ENCODE measurements around the gene SERPINB5. TPM values are rescaled to one million over a fixed set of nuclear protein-coding genes. Genes with fewer than 3 reads are reported as not detected.

Gene SERPINB5
- total and polyA plus RNA-seq, 2 of the 13 experiments (the other 11 are each of a cell fraction or from before 2014, with no cell fraction given), result not detected

DNA sequence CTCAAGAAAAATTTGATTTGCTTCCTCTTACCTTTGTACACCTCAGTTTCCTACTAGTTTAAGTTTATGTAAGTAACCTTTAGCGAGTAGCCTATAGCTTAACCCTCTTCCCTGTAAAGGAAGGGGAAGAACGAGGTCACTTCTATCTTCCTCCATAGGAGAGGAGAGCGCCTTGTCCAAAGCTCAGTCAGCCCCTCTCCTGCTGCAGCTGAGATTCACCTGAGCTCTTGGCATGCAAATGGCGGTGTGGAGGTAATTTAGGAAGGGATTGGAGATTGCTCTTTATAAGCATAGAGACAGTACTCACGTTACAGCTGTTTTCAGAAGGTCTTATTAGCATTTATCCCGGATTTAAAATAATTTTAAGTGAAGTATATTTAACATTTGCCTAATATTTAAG lies 37.6 kb downstream of the SERPINB5 start:
- TF ChIP-seq ZNF674 (CRISPR knock-in tag; IDR thresholded peaks at IDR 0.05; ENCODE audit: low read depth), result no peak
- no peak for TF ChIP-seq FOXK2 (IDR thresholded peaks at IDR 0.05)
- no peak for TF ChIP-seq PAX8 (CRISPR knock-in tag; IDR thresholded peaks at IDR 0.05; ENCODE audit: borderline replicate concordance)
- no peak for TF ChIP-seq ZNF747 (CRISPR knock-in tag; IDR thresholded peaks at IDR 0.05; ENCODE audit: borderline replicate concordance)
- no peak for TF ChIP-seq SIX4 (CRISPR knock-in tag; IDR thresholded peaks at IDR 0.05)
- TF ChIP-seq, protein P1, sequence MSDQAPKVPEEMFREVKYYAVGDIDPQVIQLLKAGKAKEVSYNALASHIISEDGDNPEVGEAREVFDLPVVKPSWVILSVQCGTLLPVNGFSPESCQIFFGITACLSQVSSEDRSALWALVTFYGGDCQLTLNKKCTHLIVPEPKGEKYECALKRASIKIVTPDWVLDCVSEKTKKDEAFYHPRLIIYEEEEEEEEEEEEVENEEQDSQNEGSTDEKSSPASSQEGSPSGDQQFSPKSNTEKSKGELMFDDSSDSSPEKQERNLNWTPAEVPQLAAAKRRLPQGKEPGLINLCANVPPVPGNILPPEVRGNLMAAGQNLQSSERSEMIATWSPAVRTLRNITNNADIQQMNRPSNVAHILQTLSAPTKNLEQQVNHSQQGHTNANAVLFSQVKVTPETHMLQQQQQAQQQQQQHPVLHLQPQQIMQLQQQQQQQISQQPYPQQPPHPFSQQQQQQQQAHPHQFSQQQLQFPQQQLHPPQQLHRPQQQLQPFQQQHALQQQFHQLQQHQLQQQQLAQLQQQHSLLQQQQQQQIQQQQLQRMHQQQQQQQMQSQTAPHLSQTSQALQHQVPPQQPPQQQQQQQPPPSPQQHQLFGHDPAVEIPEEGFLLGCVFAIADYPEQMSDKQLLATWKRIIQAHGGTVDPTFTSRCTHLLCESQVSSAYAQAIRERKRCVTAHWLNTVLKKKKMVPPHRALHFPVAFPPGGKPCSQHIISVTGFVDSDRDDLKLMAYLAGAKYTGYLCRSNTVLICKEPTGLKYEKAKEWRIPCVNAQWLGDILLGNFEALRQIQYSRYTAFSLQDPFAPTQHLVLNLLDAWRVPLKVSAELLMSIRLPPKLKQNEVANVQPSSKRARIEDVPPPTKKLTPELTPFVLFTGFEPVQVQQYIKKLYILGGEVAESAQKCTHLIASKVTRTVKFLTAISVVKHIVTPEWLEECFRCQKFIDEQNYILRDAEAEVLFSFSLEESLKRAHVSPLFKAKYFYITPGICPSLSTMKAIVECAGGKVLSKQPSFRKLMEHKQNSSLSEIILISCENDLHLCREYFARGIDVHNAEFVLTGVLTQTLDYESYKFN (CRISPR knock-in tag; conservative IDR thresholded peaks at IDR 0.05), result no peak
- no peak for TF ChIP-seq ZNF207 (IDR thresholded peaks at IDR 0.05; ENCODE audit: borderline replicate concordance)
- TF ChIP-seq ADNP (CRISPR knock-in tag; IDR thresholded peaks at IDR 0.05), result no peak
- TF ChIP-seq, protein P2, sequence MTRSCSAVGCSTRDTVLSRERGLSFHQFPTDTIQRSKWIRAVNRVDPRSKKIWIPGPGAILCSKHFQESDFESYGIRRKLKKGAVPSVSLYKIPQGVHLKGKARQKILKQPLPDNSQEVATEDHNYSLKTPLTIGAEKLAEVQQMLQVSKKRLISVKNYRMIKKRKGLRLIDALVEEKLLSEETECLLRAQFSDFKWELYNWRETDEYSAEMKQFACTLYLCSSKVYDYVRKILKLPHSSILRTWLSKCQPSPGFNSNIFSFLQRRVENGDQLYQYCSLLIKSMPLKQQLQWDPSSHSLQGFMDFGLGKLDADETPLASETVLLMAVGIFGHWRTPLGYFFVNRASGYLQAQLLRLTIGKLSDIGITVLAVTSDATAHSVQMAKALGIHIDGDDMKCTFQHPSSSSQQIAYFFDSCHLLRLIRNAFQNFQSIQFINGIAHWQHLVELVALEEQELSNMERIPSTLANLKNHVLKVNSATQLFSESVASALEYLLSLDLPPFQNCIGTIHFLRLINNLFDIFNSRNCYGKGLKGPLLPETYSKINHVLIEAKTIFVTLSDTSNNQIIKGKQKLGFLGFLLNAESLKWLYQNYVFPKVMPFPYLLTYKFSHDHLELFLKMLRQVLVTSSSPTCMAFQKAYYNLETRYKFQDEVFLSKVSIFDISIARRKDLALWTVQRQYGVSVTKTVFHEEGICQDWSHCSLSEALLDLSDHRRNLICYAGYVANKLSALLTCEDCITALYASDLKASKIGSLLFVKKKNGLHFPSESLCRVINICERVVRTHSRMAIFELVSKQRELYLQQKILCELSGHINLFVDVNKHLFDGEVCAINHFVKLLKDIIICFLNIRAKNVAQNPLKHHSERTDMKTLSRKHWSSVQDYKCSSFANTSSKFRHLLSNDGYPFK (CRISPR knock-in tag; IDR thresholded peaks at IDR 0.05; ENCODE audit: borderline replicate concordance), result no peak
- TF ChIP-seq, protein P3, sequence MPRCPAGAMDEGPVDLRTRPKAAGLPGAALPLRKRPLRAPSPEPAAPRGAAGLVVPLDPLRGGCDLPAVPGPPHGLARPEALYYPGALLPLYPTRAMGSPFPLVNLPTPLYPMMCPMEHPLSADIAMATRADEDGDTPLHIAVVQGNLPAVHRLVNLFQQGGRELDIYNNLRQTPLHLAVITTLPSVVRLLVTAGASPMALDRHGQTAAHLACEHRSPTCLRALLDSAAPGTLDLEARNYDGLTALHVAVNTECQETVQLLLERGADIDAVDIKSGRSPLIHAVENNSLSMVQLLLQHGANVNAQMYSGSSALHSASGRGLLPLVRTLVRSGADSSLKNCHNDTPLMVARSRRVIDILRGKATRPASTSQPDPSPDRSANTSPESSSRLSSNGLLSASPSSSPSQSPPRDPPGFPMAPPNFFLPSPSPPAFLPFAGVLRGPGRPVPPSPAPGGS (CRISPR knock-in tag; IDR thresholded peaks at IDR 0.05), result no peak
- TF ChIP-seq ZNF296 (CRISPR knock-in tag; conservative IDR thresholded peaks at IDR 0.05), result no peak
- no peak for TF ChIP-seq ZNF335 (CRISPR knock-in tag; IDR thresholded peaks at IDR 0.05)
- no peak for TF ChIP-seq HDAC2 (CRISPR knock-in tag; IDR thresholded peaks at IDR 0.05)
- no peak for TF ChIP-seq HMGA1 (CRISPR knock-in tag; conservative IDR thresholded peaks at IDR 0.05)
- no peak for TF ChIP-seq CBX2 (IDR thresholded peaks at IDR 0.05; ENCODE audit: low read depth, low read length)
- no peak for TF ChIP-seq CBX2 (CRISPR knock-in tag; IDR thresholded peaks at IDR 0.05; ENCODE audit: low read depth)
- FAIRE-seq, result no peak
- ATAC-seq, result no peak

More for the DNA sequence above, 37.6 kb downstream of the SERPINB5 start:
- H3K27me3 ChIP-seq (ENCODE audit: control insufficient read depth in 1 of 2, insufficient read depth in 2 of 2, low read length in 2 of 2), result peaks cover 0 to 11% of the 10 kb centered on the region in 2 experiments; a peak in 3 of 5 replicates
- H3K27ac ChIP-seq (ENCODE audit: extremely low read length, insufficient read depth, low read length), result no peak overlapping the region
- no peak overlapping the region for H3K4me2 ChIP-seq (ENCODE audit: low read depth, low read length)
- H3K9ac ChIP-seq (ENCODE audit: insufficient read depth, low read depth, low read length), result no peak overlapping the region
- no TSS peak for BruUV-seq (replicated peaks)
- no peaks in the 10 kb centered on the region for H3K4me1 ChIP-seq (ENCODE audit: insufficient read depth, low read length)
- WGBS (ENCODE audit: low lambda C conversion rate), result 0% methylated on average over 6 of the region's 6 CpGs
- no peaks in the 10 kb centered on the region for H3K79me2 ChIP-seq (ENCODE audit: insufficient read depth, low read length)
- H3K4me3 ChIP-seq (replicated peaks in 1 of 3; ENCODE audit: insufficient read depth in 1 of 3, low read depth in 2 of 3, low read length in 3 of 3), result no peak overlapping the region
- no peaks in the 10 kb centered on the region for H3K36me3 ChIP-seq (replicated peaks in 1 of 2; ENCODE audit: control insufficient read depth in 1 of 2, insufficient read depth in 2 of 2, low read length in 2 of 2)
- ChIA-PET CTCF (ENCODE audit: low intra/inter-chr PET ratio, low total read pairs) (no interaction called here), POLR2A (no interaction called here)
- H2AFZ ChIP-seq (ENCODE audit: low read length), result no peak overlapping the region
- no peaks in the 10 kb centered on the region for H4K20me1 ChIP-seq (ENCODE audit: insufficient read depth, low read length)
- no peaks in the 10 kb centered on the region for H3K9me3 ChIP-seq (ENCODE audit: low read length)
- DNase-seq (ENCODE audit: low spot score), result no peak
- intact Hi-C loops (cut with micrococcal nuclease; ENCODE audit: unreplicated experiment) (no loop called here), in situ Hi-C loops (cut with HindIII; ENCODE audit: extremely low pct_ligation_motif_present, low pct_unique_long_range_greater_than_20kb) (no loop called here)
